SK-N-SH treated with all-trans-retinoic acid at 6 μM for 48 hours (cell line): ENCODE data around the gene CACNA1A.

Experiments used
- ATAC-seq: fragments of 200-7000 bp; cut with Tn5 transposase; 3 replicates; pipeline ENCODE4 v1.9.1; 2020; ENCODE audit warnings: mild to moderate bottlenecking, moderate library complexity
- ARNTL ChIP-seq: fragments of 450-650 bp; formaldehyde crosslinking; IDR thresholded peaks from 2 replicates; pipeline ENCODE4 v1.5.0; 2020; ENCODE audit warnings: low read depth, mild to moderate bottlenecking, moderate library complexity, borderline replicate concordance
- BACH2 ChIP-seq: fragments of 250-450 bp; sonication (Bioruptor Pico); IDR thresholded peaks from 2 replicates; pipeline ENCODE4 v1.9.0; 2021; ENCODE audit warnings: mild to moderate bottlenecking, borderline replicate concordance
- GLIS3 ChIP-seq: fragments of 250-450 bp; sonication (Bioruptor Pico); IDR thresholded peaks from 2 replicates; pipeline ENCODE4 v1.5.0; 2020; ENCODE audit warnings: mild to moderate bottlenecking, moderate library complexity
- ISL1 ChIP-seq: fragments of 250-450 bp; sonication (Bioruptor Pico); IDR thresholded peaks from 2 replicates; pipeline ENCODE4 v2.1.2; 2022; ENCODE audit warnings: mild to moderate bottlenecking, moderate library complexity
- OSR1 ChIP-seq: fragments of 250-450 bp; sonication (Bioruptor Pico); IDR thresholded peaks from 2 replicates; pipeline ENCODE4 v1.8.0; 2022; ENCODE audit warnings: moderate library complexity, mild to moderate bottlenecking, inconsistent platforms
- RARB ChIP-seq: fragments of 250-450 bp; sonication (Bioruptor Pico); IDR thresholded peaks from 2 replicates; pipeline ENCODE4 v1.8.0; 2021; ENCODE audit warnings: mild to moderate bottlenecking, moderate library complexity
- SNAI2 ChIP-seq: fragments of 250-450 bp; sonication (Bioruptor Pico); IDR thresholded peaks from 2 replicates; pipeline ENCODE4 v1.5.0; 2020; ENCODE audit warnings: mild to moderate bottlenecking, moderate library complexity
- TCF4 ChIP-seq: fragments of 250-450 bp; sonication (Bioruptor Pico); IDR thresholded peaks from 2 replicates; pipeline ENCODE4 v1.8.0; 2021; ENCODE audit warnings: mild to moderate bottlenecking, moderate library complexity, borderline replicate concordance
- TSHZ2 ChIP-seq: fragments of 250-450 bp; sonication (Bioruptor Pico); IDR thresholded peaks from 2 replicates; pipeline ENCODE4 v1.5.0; 2020; ENCODE audit warnings: mild to moderate bottlenecking, moderate library complexity
- ZC3H10 ChIP-seq: fragments of 250-450 bp; sonication (Bioruptor Pico); IDR thresholded peaks from 2 replicates; pipeline ENCODE4 v1.5.1; 2021; ENCODE audit warnings: mild to moderate bottlenecking, moderate library complexity
- ZFP3 ChIP-seq: fragments of 250-450 bp; sonication (Bioruptor Pico); IDR thresholded peaks from 2 replicates; pipeline ENCODE4 v1.5.0; 2020; ENCODE audit warnings: mild to moderate bottlenecking, moderate library complexity
- ZFP30 ChIP-seq: fragments of 450-650 bp; formaldehyde crosslinking; IDR thresholded peaks from 2 replicates; pipeline ENCODE4 v1.5.0; 2022; ENCODE audit warnings: mild to moderate bottlenecking, moderate library complexity
- ZNF565 ChIP-seq: fragments of 450-650 bp; formaldehyde crosslinking; conservative IDR thresholded peaks from 2 replicates; pipeline ENCODE4 v1.5.0; 2020; ENCODE audit warnings: low read depth, mild to moderate bottlenecking, moderate library complexity
- ZNF8 ChIP-seq: fragments of 450-650 bp; formaldehyde crosslinking; IDR thresholded peaks from 2 replicates; pipeline ENCODE4 v1.5.0; 2020; ENCODE audit warnings: mild to moderate bottlenecking, moderate library complexity
- TF ChIP-seq, protein P1 (sequence below): fragments of 250-450 bp; sonication (Bioruptor Pico); IDR thresholded peaks from 2 replicates; pipeline ENCODE4 v1.8.0; 2021; ENCODE audit warnings: low read depth, mild to moderate bottlenecking, moderate library complexity, borderline replicate concordance
- TF ChIP-seq, protein P2 (sequence below): fragments of 250-450 bp; sonication (Bioruptor Pico); IDR thresholded peaks from 2 replicates; pipeline ENCODE4 v1.5.1; 2021; ENCODE audit warnings: mild to moderate bottlenecking, moderate library complexity
- TF ChIP-seq, protein P3 (sequence below): fragments of 250-450 bp; sonication (Bioruptor Pico); IDR thresholded peaks from 2 replicates; pipeline ENCODE4 v1.5.1; 2020; ENCODE audit warnings: low read depth, mild to moderate bottlenecking, moderate library complexity

Gene CACNA1A

GRCh38 chr19:13451434-13451995, 54.8 kb downstream of the CACNA1A start (continued):
- TF ChIP-seq, protein P1, sequence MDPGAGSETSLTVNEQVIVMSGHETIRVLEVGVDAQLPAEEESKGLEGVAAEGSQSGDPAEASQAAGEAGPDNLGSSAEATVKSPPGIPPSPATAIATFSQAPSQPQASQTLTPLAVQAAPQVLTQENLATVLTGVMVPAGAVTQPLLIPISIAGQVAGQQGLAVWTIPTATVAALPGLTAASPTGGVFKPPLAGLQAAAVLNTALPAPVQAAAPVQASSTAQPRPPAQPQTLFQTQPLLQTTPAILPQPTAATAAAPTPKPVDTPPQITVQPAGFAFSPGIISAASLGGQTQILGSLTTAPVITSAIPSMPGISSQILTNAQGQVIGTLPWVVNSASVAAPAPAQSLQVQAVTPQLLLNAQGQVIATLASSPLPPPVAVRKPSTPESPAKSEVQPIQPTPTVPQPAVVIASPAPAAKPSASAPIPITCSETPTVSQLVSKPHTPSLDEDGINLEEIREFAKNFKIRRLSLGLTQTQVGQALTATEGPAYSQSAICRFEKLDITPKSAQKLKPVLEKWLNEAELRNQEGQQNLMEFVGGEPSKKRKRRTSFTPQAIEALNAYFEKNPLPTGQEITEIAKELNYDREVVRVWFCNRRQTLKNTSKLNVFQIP (CRISPR knock-in tag) = no peak
- no peak for TF ChIP-seq TSHZ2 (CRISPR knock-in tag)

DNA sequence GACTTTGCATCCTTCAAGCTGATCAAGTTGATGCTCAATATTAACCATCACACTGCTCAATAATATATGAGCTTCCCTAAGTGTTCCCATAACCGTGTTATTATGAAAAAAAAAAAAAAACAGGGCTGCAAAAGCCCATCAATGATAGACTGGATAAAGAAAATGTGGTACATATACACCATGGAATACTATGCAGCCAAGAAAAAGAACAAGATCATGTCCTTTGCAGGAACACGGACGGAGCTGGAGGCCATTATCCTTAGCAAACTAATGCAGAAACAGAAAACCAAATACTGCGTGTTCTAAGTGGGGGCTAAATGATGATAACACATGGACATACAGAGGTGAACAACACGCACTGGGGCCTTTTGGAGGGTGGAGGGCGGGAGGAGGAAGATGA, 58.3 kb downstream of the CACNA1A start:
- TF ChIP-seq RARB (CRISPR knock-in tag) = no peak
- peak; percentile 58; the same call in 1 of the 2 replicates for TF ChIP-seq ZNF8 (CRISPR knock-in tag)
- ATAC-seq = no peak

DNA sequence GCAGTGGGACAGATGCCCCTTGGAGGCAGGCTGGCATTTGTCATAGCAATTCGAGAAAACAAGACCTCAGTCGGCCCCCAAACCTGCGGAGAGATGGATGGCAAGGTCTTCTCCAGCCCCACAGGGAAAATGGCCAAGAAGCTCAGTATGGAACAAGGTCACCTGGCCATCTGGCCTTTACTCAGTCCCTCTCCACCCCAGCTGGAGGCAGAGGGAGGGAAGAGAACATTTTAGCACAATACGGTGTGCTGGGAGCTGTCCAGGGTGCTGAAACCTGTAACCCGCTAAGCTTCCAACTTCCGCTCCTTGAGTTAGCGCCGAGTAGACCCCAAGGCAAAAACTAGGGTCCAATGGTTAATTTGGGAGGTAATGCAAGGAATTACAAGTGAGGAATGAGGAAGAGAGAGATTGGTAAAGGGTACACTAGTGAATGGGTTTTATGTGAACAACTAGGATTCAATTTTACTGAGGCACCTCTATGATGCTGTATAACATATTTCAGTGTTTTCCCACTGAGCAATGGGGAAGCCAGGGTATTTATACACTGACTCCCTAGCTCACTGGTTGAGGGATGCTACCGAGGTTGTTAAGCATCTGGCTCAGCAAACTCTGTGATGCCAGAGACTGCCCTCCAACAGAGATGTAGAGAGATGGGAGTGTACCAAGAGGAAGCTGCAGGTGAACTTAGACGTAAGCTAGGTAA, 64.3 kb downstream of the CACNA1A start:
- TF ChIP-seq, protein P2, sequence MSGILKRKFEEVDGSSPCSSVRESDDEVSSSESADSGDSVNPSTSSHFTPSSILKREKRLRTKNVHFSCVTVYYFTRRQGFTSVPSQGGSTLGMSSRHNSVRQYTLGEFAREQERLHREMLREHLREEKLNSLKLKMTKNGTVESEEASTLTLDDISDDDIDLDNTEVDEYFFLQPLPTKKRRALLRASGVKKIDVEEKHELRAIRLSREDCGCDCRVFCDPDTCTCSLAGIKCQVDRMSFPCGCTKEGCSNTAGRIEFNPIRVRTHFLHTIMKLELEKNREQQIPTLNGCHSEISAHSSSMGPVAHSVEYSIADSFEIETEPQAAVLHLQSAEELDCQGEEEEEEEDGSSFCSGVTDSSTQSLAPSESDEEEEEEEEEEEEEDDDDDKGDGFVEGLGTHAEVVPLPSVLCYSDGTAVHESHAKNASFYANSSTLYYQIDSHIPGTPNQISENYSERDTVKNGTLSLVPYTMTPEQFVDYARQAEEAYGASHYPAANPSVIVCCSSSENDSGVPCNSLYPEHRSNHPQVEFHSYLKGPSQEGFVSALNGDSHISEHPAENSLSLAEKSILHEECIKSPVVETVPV (CRISPR knock-in tag) = no peak
- TF ChIP-seq, protein P3, sequence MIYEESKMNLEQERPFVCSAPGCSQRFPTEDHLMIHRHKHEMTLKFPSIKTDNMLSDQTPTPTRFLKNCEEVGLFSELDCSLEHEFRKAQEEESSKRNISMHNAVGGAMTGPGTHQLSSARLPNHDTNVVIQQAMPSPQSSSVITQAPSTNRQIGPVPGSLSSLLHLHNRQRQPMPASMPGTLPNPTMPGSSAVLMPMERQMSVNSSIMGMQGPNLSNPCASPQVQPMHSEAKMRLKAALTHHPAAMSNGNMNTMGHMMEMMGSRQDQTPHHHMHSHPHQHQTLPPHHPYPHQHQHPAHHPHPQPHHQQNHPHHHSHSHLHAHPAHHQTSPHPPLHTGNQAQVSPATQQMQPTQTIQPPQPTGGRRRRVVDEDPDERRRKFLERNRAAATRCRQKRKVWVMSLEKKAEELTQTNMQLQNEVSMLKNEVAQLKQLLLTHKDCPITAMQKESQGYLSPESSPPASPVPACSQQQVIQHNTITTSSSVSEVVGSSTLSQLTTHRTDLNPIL (CRISPR knock-in tag) = no peak
- TF ChIP-seq TCF4 (CRISPR knock-in tag) (no peak), ARNTL (CRISPR knock-in tag) (no peak), ZFP30 (no peak), ZNF565 (CRISPR knock-in tag) (no peak), ISL1 (no peak), SNAI2 (no peak), GLIS3 (no peak), OSR1 (CRISPR knock-in tag) (no peak), ZNF8 (CRISPR knock-in tag) (no peak), RARB (CRISPR knock-in tag) (no peak)
- TF ChIP-seq, protein P1 (CRISPR knock-in tag) = no peak
- peak; percentile 61; the same call in 2 of the 3 replicates for ATAC-seq

- ATAC-seq = no peak
- no peak for TF ChIP-seq ZFP3
- no peak for TF ChIP-seq ZC3H10 (CRISPR knock-in tag)
- TF ChIP-seq, protein P2 (CRISPR knock-in tag) = no peak
- TF ChIP-seq, protein P3 (CRISPR knock-in tag) = no peak
- no peak for TF ChIP-seq GLIS3
- TF ChIP-seq SNAI2 = no peak
- TF ChIP-seq OSR1 (CRISPR knock-in tag) = no peak
- no peak for TF ChIP-seq ZNF8 (CRISPR knock-in tag)
- TF ChIP-seq RARB (CRISPR knock-in tag) = no peak
- TF ChIP-seq BACH2 (CRISPR knock-in tag) = no peak
- TF ChIP-seq TSHZ2 (CRISPR knock-in tag) = no peak
- no peak for TF ChIP-seq ZNF565 (CRISPR knock-in tag)
Measured at GRCh38 chr19:13437919-13438618, 68.2 kb downstream of the CACNA1A start.
